ENCODE results near the gene DUSP8.
"Not testable (repeated sequence)": the region's sequence is repeated elsewhere in the genome, so short reads cannot be mapped to it uniquely, and the experiment has no call there.

DUSP8 gene

GRCh38 chr11:1589191-1589963 is 17.3 kb upstream of the DUSP8 start:
- peak overlapping the region; percentile 34 for H3K27ac ChIP-seq
- DNase-seq (ENCODE audit: low read depth, low spot score) = peak; percentile 45

- H3K27ac ChIP-seq = no peak overlapping the region
- DNase-seq (ENCODE audit: low read depth, low spot score) = no peak
Measured at GRCh38 chr11:1586699-1587098, 14.6 kb upstream of the DUSP8 start.

- not testable (repeated sequence) for H3K27ac ChIP-seq; DNase-seq (ENCODE audit: low read depth, low spot score)
Measured at GRCh38 chr11:1584661-1585370, 12.7 kb upstream of the DUSP8 start, which contains the start of gene KRTAP5-1. Gene KRTAP5-1 (minus strand): TSS chr11:1585283. CDS start chr11:1585249, 34 bp downstream.

GRCh38 chr11:1582909-1583308 is 10.8 kb upstream of the DUSP8 start:
- DNase-seq (ENCODE audit: low read depth, low spot score); H3K27ac ChIP-seq: not testable (repeated sequence)

GRCh38 chr11:1581976-1582375 is 9.9 kb upstream of the DUSP8 start:
- no peak overlapping the region for H3K27ac ChIP-seq
- no peak for DNase-seq (ENCODE audit: low read depth, low spot score)

- no peak overlapping the region for H3K27ac ChIP-seq
- DNase-seq (ENCODE audit: low read depth, low spot score) = no peak
Measured at GRCh38 chr11:1576825-1577224, 4.8 kb upstream of the DUSP8 start.

- DNase-seq (ENCODE audit: low read depth, low spot score); H3K27ac ChIP-seq: not testable (repeated sequence)
Measured at GRCh38 chr11:1575756-1576155, 3.7 kb upstream of the DUSP8 start.

- no peak for DNase-seq (ENCODE audit: low read depth, low spot score)
Measured at GRCh38 chr11:1574933-1575242, 2.8 kb upstream of the DUSP8 start.

GRCh38 chr11:1574238-1574932 is 2.3 kb upstream of the DUSP8 start:
- no peak for DNase-seq (ENCODE audit: low read depth, low spot score)
- peak overlapping the region; percentile 52 for H3K27ac ChIP-seq

More at GRCh38 chr11:1574933-1575242, 2.8 kb upstream of the DUSP8 start:
- H3K27ac ChIP-seq = no peak overlapping the region

- H3K27ac ChIP-seq = peak overlapping the region; percentile 52
- no peak for DNase-seq (ENCODE audit: low read depth, low spot score)
Measured at GRCh38 chr11:1573903-1574237, 1.8 kb upstream of the DUSP8 start.

GRCh38 chr11:1573077-1573902 is 1.2 kb upstream of the DUSP8 start:
- peak overlapping the region; percentile 52 for H3K27ac ChIP-seq
- DNase-seq (ENCODE audit: low read depth, low spot score) = no peak

GRCh38 chr11:1571760-1572196 is 293 bp downstream of the DUSP8 start:
- no peak for DNase-seq (ENCODE audit: low read depth, low spot score)
- H3K27ac ChIP-seq = no peak overlapping the region

GRCh38 chr11:1570896-1571759 is 943 bp downstream of the DUSP8 start:
- no peak overlapping the region for H3K27ac ChIP-seq
- no peak for DNase-seq (ENCODE audit: low read depth, low spot score)

GRCh38 chr11:1570531-1570895 is 1.6 kb downstream of the DUSP8 start:
- no peak overlapping the region for H3K27ac ChIP-seq
- DNase-seq (ENCODE audit: low read depth, low spot score) = no peak

- H3K27ac ChIP-seq = no peak overlapping the region
- no peak for DNase-seq (ENCODE audit: low read depth, low spot score)
Measured at GRCh38 chr11:1570001-1570453, 2.0 kb downstream of the DUSP8 start.

GRCh38 chr11:1569251-1569780 is 2.8 kb downstream of the DUSP8 start:
- no peak for DNase-seq (ENCODE audit: low read depth, low spot score)
- no peak overlapping the region for H3K27ac ChIP-seq

- DNase-seq (ENCODE audit: low read depth, low spot score) = no peak
- H3K27ac ChIP-seq = no peak overlapping the region
Measured at GRCh38 chr11:1568441-1568911, 3.6 kb downstream of the DUSP8 start.

GRCh38 chr11:1567721-1568100 is 4.4 kb downstream of the DUSP8 start:
- no peak overlapping the region for H3K27ac ChIP-seq
- no peak for DNase-seq (ENCODE audit: low read depth, low spot score)

Measured in epithelial cell of prostate (primary cell).